Fibroblast of lung (primary cell): ENCODE results near the gene ZNF649. TPM values are rescaled to one million over a fixed set of nuclear protein-coding genes. Genes with fewer than 3 reads are reported as not detected.
A peak's percentile ranks its signal among the peaks of the same experiment; 100 is the strongest.

Experiments used
- DNase-seq, 2 donors: peaks; one replicate each; pipeline versions ENCODE4 v3.0.0 to v3.0.0-alpha.2; 2010; ENCODE audit warnings: low read depth in 2 of 2
- H2AFZ ChIP-seq: 2 replicates; pipeline ENCODE4 v1.5.1; 2012; ENCODE audit warnings: low read length, control low read depth, inconsistent platforms
- H3K27ac ChIP-seq: 2 replicates; pipeline ENCODE4 v1.5.1; 2011; ENCODE audit warnings: low read length, control low read depth; ENCODE audit not compliant: insufficient read depth
- H3K27me3 ChIP-seq: 2 replicates; pipeline ENCODE4 v1.5.1; 2011; ENCODE audit warnings: mild to moderate bottlenecking, low read length; ENCODE audit not compliant: control insufficient read depth, insufficient read depth
- H3K36me3 ChIP-seq: 2 replicates; pipeline ENCODE4 v1.5.1; 2011; ENCODE audit warnings: low read length; ENCODE audit not compliant: control insufficient read depth, insufficient read depth
- H3K4me1 ChIP-seq: 2 replicates; pipeline ENCODE4 v1.5.1; 2011; ENCODE audit warnings: low read length; ENCODE audit not compliant: control insufficient read depth, insufficient read depth; ENCODE audit errors: extremely low read depth
- H3K4me2 ChIP-seq: 2 replicates; pipeline ENCODE4 v1.5.1; 2011; ENCODE audit warnings: low read length, control low read depth; ENCODE audit not compliant: insufficient read depth; ENCODE audit errors: extremely low read depth
- H3K4me3 ChIP-seq, 4 experiments: fragments of 200-600 bp in 1 of 4; sonication (generic) in 1 of 4; replicated peaks in 1 of 4; 2 replicates each; pipeline ENCODE4 v1.5.1; 2011 to 2016; ENCODE audit warnings: low read length in 4 of 4, low read depth in 3 of 4, mild to moderate bottlenecking in 3 of 4, control low read depth in 2 of 4, inconsistent platforms in 1 of 4, mixed read lengths in 1 of 4; ENCODE audit not compliant: insufficient read depth in 1 of 4; ENCODE audit errors: control extremely low read depth in 1 of 4
- H3K79me2 ChIP-seq: 2 replicates; pipeline ENCODE4 v1.5.1; 2012; ENCODE audit warnings: mild to moderate bottlenecking, low read length, inconsistent platforms; ENCODE audit not compliant: control insufficient read depth, insufficient read depth
- H3K9ac ChIP-seq: 2 replicates; pipeline ENCODE4 v1.5.1; 2011; ENCODE audit warnings: mild to moderate bottlenecking, low read length, control low read depth; ENCODE audit not compliant: insufficient read depth
- H3K9me3 ChIP-seq: 2 replicates; pipeline ENCODE4 v1.5.1; 2012; ENCODE audit warnings: low read depth, low read length; ENCODE audit not compliant: control insufficient read depth, insufficient read depth
- H4K20me1 ChIP-seq: 2 replicates; pipeline ENCODE4 v1.5.1; 2011; ENCODE audit warnings: low read length; ENCODE audit not compliant: control insufficient read depth, insufficient read depth; ENCODE audit errors: extremely low read depth
- CTCF ChIP-seq, 2 donors: IDR thresholded peaks in 1 of 2; conservative IDR thresholded peaks in 1 of 2; 1 replicate in 1 of 2; 2 replicates in 1 of 2; pipeline ENCODE4 v1.5.1; 2011 to 2012; ENCODE audit warnings: low read length in 2 of 2, control low read depth in 1 of 2, inconsistent platforms in 1 of 2, low read depth in 1 of 2, mild to moderate bottlenecking in 1 of 2
- EZH2 ChIP-seq: IDR thresholded peaks from 2 replicates; pipeline ENCODE4 v1.5.1; 2012; ENCODE audit warnings: low read length, control low read depth, mild to moderate bottlenecking; ENCODE audit errors: missing control alignments
- polyA plus RNA-seq, 2 donors: library from polyadenylated mRNA; depleted of rRNA in 1 of 2; stranded (reverse) in 1 of 2; unstranded in 1 of 2; fragments of >200 nt; gene quantifications; 2 replicates each; pipeline ENCODE4 v1.2.1, GENCODE V29; 2011 to 2012; ENCODE audit warnings: missing spikeins in 1 of 2
- total RNA-seq: library from RNA; depleted of rRNA; stranded (reverse); fragments of >200 nt; gene quantifications from 2 replicates; pipeline ENCODE4 v1.2.1, GENCODE V29; 2014

The ZNF649 gene
- total and polyA plus RNA-seq, 2 donors (not counting 1 experiment from before 2014, with no cell fraction given), result 4.6 to 6.9 TPM

GRCh38 chr19:51927859-51928258 is 23.0 kb upstream of the ZNF649 start:
- Histone ChIP-seq H3K4me2 (peak overlapping the region; percentile 86), H2AFZ (peak overlapping the region; percentile 100), H3K9me3 (no peaks in the 10 kb centered on the region), H3K9ac (peak overlapping the region; percentile 44), H3K4me3 (peak overlapping the region; percentile 74 to 97 (median 86)), H3K36me3 (no peaks in the 10 kb centered on the region), H3K79me2 (no peaks in the 10 kb centered on the region), H3K27me3 (no peaks in the 10 kb centered on the region), H3K27ac (peak overlapping the region; percentile 71), H3K4me1 (no peaks in the 10 kb centered on the region), H4K20me1 (no peaks in the 10 kb centered on the region)
- no peak for DNase-seq
- TF ChIP-seq EZH2 (no peak), CTCF (conservative IDR thresholded peaks at IDR 0.05 in 1 of 2, IDR thresholded peaks at IDR 0.05 in 1 of 2; ENCODE audit: low read depth in 1 of 2, low read length in 2 of 2) (no peak)

DNA sequence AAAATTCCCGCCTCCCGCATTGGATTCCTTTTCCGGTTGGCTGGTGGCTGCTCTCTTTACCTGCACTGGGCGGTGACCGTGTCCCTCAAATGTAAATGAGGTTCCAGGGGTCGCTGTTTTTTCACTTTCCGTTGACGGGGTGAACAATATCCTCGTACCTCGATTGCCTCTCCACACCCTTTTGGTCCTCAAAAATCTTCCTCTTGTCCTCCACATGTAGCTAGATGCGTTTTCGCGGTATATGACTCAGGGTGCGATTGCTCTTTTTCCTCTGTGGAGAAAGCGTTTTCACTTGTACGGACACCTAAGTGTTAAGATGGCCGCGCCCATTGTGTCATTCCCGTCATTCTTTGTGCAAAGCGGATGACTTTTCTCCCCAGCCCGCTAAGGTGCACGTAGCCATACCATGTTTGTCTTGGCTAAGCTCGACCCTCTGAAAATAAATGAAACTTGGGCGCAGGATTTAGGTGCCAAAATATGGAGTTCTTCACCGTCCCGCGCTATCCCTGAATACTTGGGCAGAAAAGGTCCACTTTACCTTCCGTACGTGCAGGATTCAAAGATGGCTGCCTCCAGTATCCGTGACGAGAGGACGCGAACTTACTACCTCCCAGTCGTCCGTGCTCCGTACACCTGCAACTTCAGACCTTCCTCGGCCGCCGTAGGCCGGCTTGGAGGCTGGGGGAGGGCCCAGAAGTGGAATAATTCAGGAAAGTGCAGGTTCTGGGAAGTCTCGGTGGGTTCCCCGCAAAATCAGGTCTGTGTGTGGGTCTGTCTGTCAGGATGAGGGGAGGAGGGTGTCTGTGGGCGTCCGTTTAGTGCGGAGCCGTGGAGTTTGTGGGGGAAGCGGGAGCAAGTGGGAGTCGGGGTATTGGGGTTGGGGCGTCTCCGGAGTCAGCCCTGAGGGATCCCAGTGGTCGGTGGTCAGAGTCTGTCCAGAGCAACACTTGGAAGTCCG is 22.2 kb upstream of the ZNF649 start, which contains the start of gene ZNF613:
ZNF613 (plus strand) TSS at position 689 of the 958 bp plus-strand sequence. CDS start 8,749 bp downstream, outside the sequence.
- peak; percentile 95 to 97 for DNase-seq
- H2AFZ ChIP-seq, result peak within 1 kb of the TSS; percentile 100
- peak within 1 kb of the TSS; percentile 74 to 97 (median 86) for H3K4me3 ChIP-seq
- H3K36me3 ChIP-seq, result no peaks in the 10 kb centered on the region
- no peaks in the 10 kb centered on the region for H3K79me2 ChIP-seq
- peak within 1 kb of the TSS; percentile 71 for H3K27ac ChIP-seq
- no peaks in the 10 kb centered on the region for H3K27me3 ChIP-seq
- peaks cover under 1% of the 10 kb centered on the region for H3K9me3 ChIP-seq
- peak in 1 of 2 donors; percentile 23 for TF ChIP-seq CTCF (conservative IDR thresholded peaks at IDR 0.05 in 1 of 2, IDR thresholded peaks at IDR 0.05 in 1 of 2; ENCODE audit: low read depth in 1 of 2, low read length in 2 of 2)
- TF ChIP-seq EZH2, result no peak
- H4K20me1 ChIP-seq, result no peaks in the 10 kb centered on the region
- H3K9ac ChIP-seq, result peak within 1 kb of the TSS; percentile 48
- H3K4me1 ChIP-seq, result no peaks in the 10 kb centered on the region
- H3K4me2 ChIP-seq, result peak within 1 kb of the TSS; percentile 86

- H3K4me3 ChIP-seq, result peak overlapping the region; percentile 74 to 97 (median 86)
- H3K9me3 ChIP-seq, result peaks cover 1% of the 10 kb centered on the region
- no peak for TF ChIP-seq CTCF (conservative IDR thresholded peaks at IDR 0.05 in 1 of 2, IDR thresholded peaks at IDR 0.05 in 1 of 2; ENCODE audit: low read depth in 1 of 2, low read length in 2 of 2)
- TF ChIP-seq EZH2, result no peak
- no peaks in the 10 kb centered on the region for H3K36me3 ChIP-seq
- H4K20me1 ChIP-seq, result no peaks in the 10 kb centered on the region
- H3K9ac ChIP-seq, result no peak overlapping the region
- peak overlapping the region; percentile 86 for H3K4me2 ChIP-seq
- peak overlapping the region; percentile 71 for H3K27ac ChIP-seq
- peak overlapping the region; percentile 100 for H2AFZ ChIP-seq
- no peak for DNase-seq
- H3K4me1 ChIP-seq, result no peaks in the 10 kb centered on the region
- no peaks in the 10 kb centered on the region for H3K27me3 ChIP-seq
- no peaks in the 10 kb centered on the region for H3K79me2 ChIP-seq
Observed at GRCh38 chr19:51926426-51926783, 21.6 kb upstream of the ZNF649 start.
